ENCODE data around the gene CDCP1.

The CDCP1 gene

DNA sequence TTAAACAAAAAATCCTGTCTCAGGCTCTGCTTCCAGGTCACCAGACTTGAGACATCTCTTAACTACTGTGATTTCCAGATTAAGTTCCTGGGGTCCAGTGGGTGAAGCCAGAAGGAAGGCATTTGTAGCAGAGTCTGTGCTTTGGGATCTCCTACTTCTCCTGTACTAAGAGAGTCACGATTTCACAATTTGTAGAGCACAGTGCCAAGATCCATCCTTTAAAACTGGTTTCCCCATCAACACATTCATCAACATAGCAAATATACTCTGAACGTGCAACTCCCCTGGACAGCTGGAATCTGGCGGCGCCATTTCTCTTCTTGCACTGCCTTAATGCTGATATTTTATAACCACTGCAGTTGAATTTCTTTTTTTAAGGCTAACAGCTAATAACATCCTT is 33.2 kb downstream of the CDCP1 start:
- H2AFZ ChIP-seq (ENCODE audit: low read depth, low read length) = no peak overlapping the region
- peaks cover 5% of the 10 kb centered on the region for H3K4me1 ChIP-seq (ENCODE audit: insufficient read depth, low read length)
- H3K9me3 ChIP-seq (ENCODE audit: low read length) = no peaks in the 10 kb centered on the region
- no peaks in the 10 kb centered on the region for H3K27me3 ChIP-seq (ENCODE audit: insufficient read depth, low read length)
- H3K36me3 ChIP-seq (ENCODE audit: insufficient read depth, low read length) = no peaks in the 10 kb centered on the region
- no peak overlapping the region for H3K4me3 ChIP-seq (ENCODE audit: low read length)

- H3K4me1 ChIP-seq (ENCODE audit: insufficient read depth, low read length) = peaks cover 5% of the 10 kb centered on the region
- H2AFZ ChIP-seq (ENCODE audit: low read depth, low read length) = no peak overlapping the region
- no peaks in the 10 kb centered on the region for H3K9me3 ChIP-seq (ENCODE audit: low read length)
These were observed 35.7 kb downstream of the CDCP1 start for GRCh38 chr3:45110509-45110833.

GRCh38 chr3:45109771-45110508 is 36.2 kb downstream of the CDCP1 start:
- Histone ChIP-seq H3K27me3 (ENCODE audit: insufficient read depth, low read length) (no peaks in the 10 kb centered on the region), H3K9me3 (ENCODE audit: low read length) (no peaks in the 10 kb centered on the region), H3K4me1 (ENCODE audit: insufficient read depth, low read length) (peaks cover 5% of the 10 kb centered on the region), H3K36me3 (ENCODE audit: insufficient read depth, low read length) (no peaks in the 10 kb centered on the region), H3K4me3 (ENCODE audit: low read length) (no peak overlapping the region), H2AFZ (ENCODE audit: low read depth, low read length) (no peak overlapping the region)

More at GRCh38 chr3:45110509-45110833, 35.7 kb downstream of the CDCP1 start:
- Histone ChIP-seq H3K36me3 (ENCODE audit: insufficient read depth, low read length) (no peaks in the 10 kb centered on the region), H3K4me3 (ENCODE audit: low read length) (no peak overlapping the region), H3K27me3 (ENCODE audit: insufficient read depth, low read length) (no peaks in the 10 kb centered on the region)

DNA sequence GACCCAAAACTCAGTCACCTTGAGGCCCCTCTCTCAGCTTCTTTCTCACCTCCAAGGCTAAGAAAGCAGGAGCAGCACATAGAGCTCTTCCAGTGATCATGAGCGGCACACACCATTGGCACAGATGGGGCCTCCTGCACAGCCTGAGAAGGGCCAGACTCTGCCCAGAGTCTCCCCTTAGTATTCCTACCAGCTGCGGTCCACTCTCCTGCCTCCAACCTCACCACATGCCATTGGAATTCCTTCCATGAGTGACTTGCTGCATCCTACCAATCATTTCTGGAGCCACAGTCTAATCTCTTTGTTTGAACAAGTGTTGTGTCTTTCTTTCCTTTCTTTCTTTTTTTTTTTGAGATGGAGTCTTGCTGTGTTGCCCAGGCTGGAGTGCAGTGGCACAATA is 39.3 kb downstream of the CDCP1 start:
- H3K27me3 ChIP-seq (ENCODE audit: insufficient read depth, low read length) = no peaks in the 10 kb centered on the region
- H3K36me3 ChIP-seq (ENCODE audit: insufficient read depth, low read length) = no peaks in the 10 kb centered on the region
- no peak overlapping the region for H2AFZ ChIP-seq (ENCODE audit: low read depth, low read length)
- no peak overlapping the region for H3K4me3 ChIP-seq (ENCODE audit: low read length)
- no peaks in the 10 kb centered on the region for H3K9me3 ChIP-seq (ENCODE audit: low read length)
- peaks cover 5% of the 10 kb centered on the region for H3K4me1 ChIP-seq (ENCODE audit: insufficient read depth, low read length)

GRCh38 chr3:45105855-45106671 is 40.1 kb downstream of the CDCP1 start:
- Histone ChIP-seq H3K36me3 (ENCODE audit: insufficient read depth, low read length) (no peaks in the 10 kb centered on the region), H3K4me1 (ENCODE audit: insufficient read depth, low read length) (peaks cover 5% of the 10 kb centered on the region), H3K9me3 (ENCODE audit: low read length) (no peaks in the 10 kb centered on the region), H3K4me3 (ENCODE audit: low read length) (no peak overlapping the region), H2AFZ (ENCODE audit: low read depth, low read length) (no peak overlapping the region), H3K27me3 (ENCODE audit: insufficient read depth, low read length) (no peaks in the 10 kb centered on the region)

GRCh38 chr3:45104715-45105711 is 41.2 kb downstream of the CDCP1 start:
- Histone ChIP-seq H3K4me1 (ENCODE audit: insufficient read depth, low read length) (peaks cover 2% of the 10 kb centered on the region), H3K27me3 (ENCODE audit: insufficient read depth, low read length) (no peaks in the 10 kb centered on the region), H3K4me3 (ENCODE audit: low read length) (no peak overlapping the region), H3K36me3 (ENCODE audit: insufficient read depth, low read length) (no peaks in the 10 kb centered on the region), H2AFZ (ENCODE audit: low read depth, low read length) (no peak overlapping the region), H3K9me3 (ENCODE audit: low read length) (no peaks in the 10 kb centered on the region)

- Histone ChIP-seq H3K27me3 (ENCODE audit: insufficient read depth, low read length) (no peaks in the 10 kb centered on the region), H3K9me3 (ENCODE audit: low read length) (no peaks in the 10 kb centered on the region), H3K4me3 (ENCODE audit: low read length) (no peak overlapping the region), H3K4me1 (ENCODE audit: insufficient read depth, low read length) (no peaks in the 10 kb centered on the region), H3K36me3 (ENCODE audit: insufficient read depth, low read length) (no peaks in the 10 kb centered on the region), H2AFZ (ENCODE audit: low read depth, low read length) (no peak overlapping the region)
These were observed 42.1 kb downstream of the CDCP1 start for GRCh38 chr3:45103753-45104714.

DNA sequence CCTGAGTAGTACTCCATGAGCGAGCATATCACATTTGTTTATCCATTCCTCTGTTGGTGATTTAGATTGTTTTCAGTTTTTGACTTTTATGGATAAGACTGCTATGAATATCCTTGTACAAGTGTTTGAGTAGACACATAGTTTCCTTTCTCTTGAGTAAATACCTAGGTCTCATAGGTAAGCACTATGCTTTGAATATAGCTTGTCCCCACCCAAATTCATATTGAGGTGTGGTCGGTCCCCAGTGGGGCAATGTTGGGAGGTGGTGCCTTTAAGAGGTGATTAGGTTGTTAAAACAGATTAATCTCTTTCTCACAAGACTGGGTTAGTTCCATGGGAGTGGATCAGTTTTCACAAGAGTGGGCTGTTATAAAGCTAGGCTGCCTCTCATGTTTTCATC is 42.8 kb downstream of the CDCP1 start:
- Histone ChIP-seq H3K4me1 (ENCODE audit: insufficient read depth, low read length) (no peaks in the 10 kb centered on the region), H3K9me3 (ENCODE audit: low read length) (no peaks in the 10 kb centered on the region), H2AFZ (ENCODE audit: low read depth, low read length) (no peak overlapping the region)

GRCh38 chr3:45100981-45101407 is 45.2 kb downstream of the CDCP1 start:
- Histone ChIP-seq H3K4me3 (ENCODE audit: low read length) (no peak overlapping the region), H3K27me3 (ENCODE audit: insufficient read depth, low read length) (no peaks in the 10 kb centered on the region), H2AFZ (ENCODE audit: low read depth, low read length) (no peak overlapping the region), H3K36me3 (ENCODE audit: insufficient read depth, low read length) (no peaks in the 10 kb centered on the region), H3K4me1 (ENCODE audit: insufficient read depth, low read length) (no peaks in the 10 kb centered on the region), H3K9me3 (ENCODE audit: low read length) (no peaks in the 10 kb centered on the region)

More for the DNA sequence above, 42.8 kb downstream of the CDCP1 start:
- Histone ChIP-seq H3K36me3 (ENCODE audit: insufficient read depth, low read length) (no peaks in the 10 kb centered on the region), H3K27me3 (ENCODE audit: insufficient read depth, low read length) (no peaks in the 10 kb centered on the region), H3K4me3 (ENCODE audit: low read length) (no peak overlapping the region)

DNA sequence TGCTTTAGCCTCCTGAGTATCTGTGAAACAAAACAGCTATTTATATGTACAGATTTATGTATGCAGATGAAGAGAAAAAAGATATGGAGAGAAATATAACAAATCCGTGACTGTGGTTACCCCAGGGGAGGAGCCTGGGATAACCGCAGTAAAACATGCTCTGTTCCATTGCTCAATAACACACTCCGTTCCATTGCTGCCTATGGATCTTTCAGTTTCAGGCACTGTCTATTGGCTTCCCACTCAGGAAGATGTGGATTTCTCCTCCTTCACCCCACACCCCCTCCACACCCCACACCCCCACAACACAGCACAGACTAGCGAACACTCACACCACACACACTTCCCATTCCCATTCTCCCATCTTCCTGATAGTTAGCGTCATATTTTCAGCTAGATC is 47.9 kb downstream of the CDCP1 start:
- H3K27me3 ChIP-seq (ENCODE audit: insufficient read depth, low read length) = no peaks in the 10 kb centered on the region
- no peaks in the 10 kb centered on the region for H3K36me3 ChIP-seq (ENCODE audit: insufficient read depth, low read length)
- H3K4me3 ChIP-seq (ENCODE audit: low read length) = no peak overlapping the region
- H3K9me3 ChIP-seq (ENCODE audit: low read length) = no peaks in the 10 kb centered on the region
- no peaks in the 10 kb centered on the region for H3K4me1 ChIP-seq (ENCODE audit: insufficient read depth, low read length)
- H2AFZ ChIP-seq (ENCODE audit: low read depth, low read length) = no peak overlapping the region

DNA sequence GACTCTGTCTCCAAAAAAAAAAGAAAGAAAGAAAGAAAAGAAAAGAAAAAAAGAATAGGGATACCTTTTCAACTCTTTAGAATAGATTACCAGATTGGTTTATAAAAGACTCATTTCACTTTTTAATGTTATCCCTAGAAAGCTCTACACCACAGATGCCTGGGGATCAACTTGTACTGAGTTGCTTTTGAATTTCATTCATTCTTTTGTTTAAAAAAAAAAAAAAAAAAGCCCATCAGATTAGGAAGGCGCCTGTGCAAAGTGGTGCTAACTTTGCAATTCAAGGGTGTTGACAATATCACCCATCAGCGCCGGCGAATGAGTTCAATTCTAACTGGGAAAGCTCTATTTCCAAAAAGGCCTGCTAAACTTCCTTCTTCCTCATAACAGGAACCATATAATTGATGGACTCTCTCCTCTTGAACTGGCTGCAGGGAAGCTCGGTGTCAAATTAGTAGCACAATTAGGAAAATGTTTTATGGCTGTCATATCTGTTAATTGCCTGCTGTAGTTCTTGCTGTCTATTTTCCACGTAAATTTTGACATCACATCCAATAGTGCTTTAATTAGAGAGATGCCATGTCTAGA is 48.8 kb downstream of the CDCP1 start:
- peaks cover 2% of the 10 kb centered on the region for H3K4me1 ChIP-seq (ENCODE audit: insufficient read depth, low read length)
- H3K36me3 ChIP-seq (ENCODE audit: insufficient read depth, low read length) = no peaks in the 10 kb centered on the region
- H2AFZ ChIP-seq (ENCODE audit: low read depth, low read length) = no peak overlapping the region
- no peaks in the 10 kb centered on the region for H3K9me3 ChIP-seq (ENCODE audit: low read length)
- no peaks in the 10 kb centered on the region for H3K27me3 ChIP-seq (ENCODE audit: insufficient read depth, low read length)
- no peak overlapping the region for H3K4me3 ChIP-seq (ENCODE audit: low read length)
